Heart right ventricle (tissue), 16 donors: ENCODE measurements around the gene HELB. TPM values are rescaled to one million over a fixed set of nuclear protein-coding genes. Genes with fewer than 3 reads are reported as not detected.

Source experiments
- ATAC-seq, 8 donors: fragments of 200-7000 bp; cut with Tn5 transposase; one replicate each; pipeline ENCODE4 v1.9.1; 2020; ENCODE audit warnings: mild to moderate bottlenecking in 8 of 8, moderate library complexity in 8 of 8, moderate number of reproducible peaks in 1 of 8
- DNase-seq, 2 donors: peaks; one replicate each; pipeline ENCODE4 v3.0.0-alpha.2; 2020
- H3K27ac ChIP-seq, 10 donors: fragments of 200-600 bp; sonication (generic) in 2 of 10; one replicate each; pipeline versions ENCODE4 v1.5.0 to v1.8.0; 2020 to 2022; ENCODE audit warnings: mild to moderate bottlenecking in 3 of 10
- H3K27me3 ChIP-seq, 7 donors: fragments of 200-600 bp; one replicate each; pipeline ENCODE4 v1.8.0; 2021 to 2022; ENCODE audit warnings: mild to moderate bottlenecking in 2 of 7
- H3K36me3 ChIP-seq, 9 donors: fragments of 200-600 bp; sonication (generic) in 1 of 9; one replicate each; pipeline versions ENCODE4 v1.5.0 to v1.8.0; 2020 to 2022; ENCODE audit warnings: mild to moderate bottlenecking in 2 of 9
- H3K4me1 ChIP-seq, 9 donors: fragments of 200-600 bp; sonication (generic) in 1 of 9; one replicate each; pipeline versions ENCODE4 v1.5.0 to v1.8.0; 2020 to 2022; ENCODE audit warnings: mild to moderate bottlenecking in 4 of 9
- H3K4me3 ChIP-seq, 10 donors: fragments of 200-600 bp; sonication (generic) in 2 of 10; one replicate each; pipeline versions ENCODE4 v1.5.0 to v1.8.0; 2020 to 2022; ENCODE audit warnings: mild to moderate bottlenecking in 7 of 10, moderate library complexity in 2 of 10
- H3K9me3 ChIP-seq, 11 donors: fragments of 200-600 bp in 10 of 11; sonication (generic) in 2 of 11; one replicate each; pipeline versions ENCODE4 v1.5.0 to v1.8.0; 2013 to 2022; ENCODE audit warnings: mild to moderate bottlenecking in 2 of 11, control low read depth in 1 of 11, moderate library complexity in 1 of 11
- WGBS, 2 donors: extraction: QIAGEN DNeasy Blood & Tissue Kit; methylation state at CpG; one replicate each; pipeline ENCODE4 v1.1.7; 2013; ENCODE audit warnings: inconsistent platforms in 1 of 2; 5-methylcytosine and 5-hydroxymethylcytosine counted together
- intact Hi-C, 10 donors: fragments of 100-400 bp; cut with DNase I; formaldehyde crosslinking; loops; one replicate each; pipeline versions ENCODE4 v1.11.1 to v1.14.2; 2022
- polyA plus RNA-seq, 2 donors: library from polyadenylated mRNA; stranded (reverse); fragments of 200-250 nt; gene quantifications; one replicate each; pipeline ENCODE4 v1.2.3, GENCODE V29; 2013
- total RNA-seq, 10 donors: library from RNA; stranded (reverse); fragmentation: NEBNext Ultra II Directional in 3 of 10; extraction: Animal tissue kit (Norgen Biotek cat#: 25700) in 3 of 10; gene quantifications; one replicate each; pipeline versions ENCODE4 v1.2.1 to v1.2.4, GENCODE V29; 2021 to 2023
- TF ChIP-seq, protein P1 (sequence below), 9 donors: fragments of 200-600 bp; sonication (generic) in 2 of 9; IDR thresholded peaks; one replicate each; pipeline versions ENCODE4 v1.5.0 to v1.8.0; 2021 to 2022; ENCODE audit warnings: antibody characterized with exemption in 9 of 9, mild to moderate bottlenecking in 5 of 9, moderate library complexity in 1 of 9
- donor health status: Arrhythmogenic right ventricular cardiomyopathy.
- donor health status: ischemic (EF 13 %, LVEDD 7.1; RV severe dilation, severe dysfunction).
- donor health status: healthy with polysubstance abuse.
- donor health status: DM: no; HTN: yes; CAD: no.
- donor health status: DM: no; HTN: no; CAD: no.
- donor health status: ischemic (EF 25% LVEDD 6.9; RV normal size, moderate dysfunction).
- donor health status: ischemic (EF 25% LVEDD 5.7; RV mildly dilated, moderate dysfunction).
- donor health status: healthy.
- donor health status: DM: yes; HTN: yes; CAD: no.
- donor health status: Ischemic cardiomyopathy.
- donor health status: ischemic (EF 35%, LVEDD 5.7; RV mildly dilated, moderate dysfunction).
- donor health status: nonischemic (EF 11% LVEDD 7.7; RV severe dilation, severe dysfunction).
- donor health status: DM: yes; HTN: yes; CAD: no.
- donor health status: PGD.
- donor health status: ischemic (EF 29% LVEDD 5.4; RV normal size, mild dysfunction).
- donor health status: nonischemic (EF 23%, LVEDD 6.1; RV moderate dilation, normal function).

Gene HELB
- total and polyA plus RNA-seq, 12 donors, result 0.16 to 3.6 (median 0.82) TPM

DNA sequence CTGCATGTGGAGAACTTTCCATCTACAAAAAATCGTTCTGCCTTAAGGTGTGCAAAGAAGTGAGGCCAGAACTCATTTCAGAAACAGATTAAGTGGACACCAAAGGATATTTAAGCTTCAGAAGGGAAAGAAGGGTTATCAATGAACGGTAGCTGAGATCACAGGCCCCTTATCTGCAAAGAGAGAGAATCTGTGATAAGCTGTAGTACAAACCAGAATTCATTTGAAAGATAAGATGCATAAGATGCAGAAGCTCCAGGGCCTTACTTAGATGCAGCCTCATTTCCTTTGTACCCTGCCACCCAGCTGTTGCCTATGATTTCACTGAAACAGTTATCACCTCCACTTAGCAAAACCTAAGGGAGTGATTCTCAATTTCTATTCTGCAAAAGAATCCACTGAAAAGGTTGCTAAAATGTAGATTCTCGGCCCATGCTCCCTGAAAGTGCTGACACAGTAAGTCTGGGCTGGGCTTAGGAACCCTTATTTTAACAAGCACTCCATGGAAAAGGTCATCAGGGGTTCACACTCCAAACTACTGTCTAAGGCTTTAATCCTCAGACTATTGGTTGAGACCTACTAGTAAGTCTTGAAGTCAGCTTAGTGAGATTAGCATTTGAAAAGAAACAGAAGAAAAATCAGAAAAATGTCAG is 64.8 kb downstream of the HELB start:
- 55 to 57% methylated on average over 3 of the region's 3 CpGs for WGBS, 2 donors
- no peaks in the 10 kb centered on the region for H3K9me3 ChIP-seq
- no peaks in the 10 kb centered on the region for H3K27me3 ChIP-seq
- no peak overlapping the region for H3K27ac ChIP-seq
- no peak overlapping the region for H3K4me3 ChIP-seq
- H3K36me3 ChIP-seq, result no peaks in the 10 kb centered on the region
- TF ChIP-seq, protein P1, sequence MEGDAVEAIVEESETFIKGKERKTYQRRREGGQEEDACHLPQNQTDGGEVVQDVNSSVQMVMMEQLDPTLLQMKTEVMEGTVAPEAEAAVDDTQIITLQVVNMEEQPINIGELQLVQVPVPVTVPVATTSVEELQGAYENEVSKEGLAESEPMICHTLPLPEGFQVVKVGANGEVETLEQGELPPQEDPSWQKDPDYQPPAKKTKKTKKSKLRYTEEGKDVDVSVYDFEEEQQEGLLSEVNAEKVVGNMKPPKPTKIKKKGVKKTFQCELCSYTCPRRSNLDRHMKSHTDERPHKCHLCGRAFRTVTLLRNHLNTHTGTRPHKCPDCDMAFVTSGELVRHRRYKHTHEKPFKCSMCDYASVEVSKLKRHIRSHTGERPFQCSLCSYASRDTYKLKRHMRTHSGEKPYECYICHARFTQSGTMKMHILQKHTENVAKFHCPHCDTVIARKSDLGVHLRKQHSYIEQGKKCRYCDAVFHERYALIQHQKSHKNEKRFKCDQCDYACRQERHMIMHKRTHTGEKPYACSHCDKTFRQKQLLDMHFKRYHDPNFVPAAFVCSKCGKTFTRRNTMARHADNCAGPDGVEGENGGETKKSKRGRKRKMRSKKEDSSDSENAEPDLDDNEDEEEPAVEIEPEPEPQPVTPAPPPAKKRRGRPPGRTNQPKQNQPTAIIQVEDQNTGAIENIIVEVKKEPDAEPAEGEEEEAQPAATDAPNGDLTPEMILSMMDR (IDR thresholded peaks at IDR 0.05), result no peak
- ATAC-seq (no peak), DNase-seq (no peak)
- intact Hi-C loops, result no loop called here
- H3K4me1 ChIP-seq, result no peaks in the 10 kb centered on the region

DNA sequence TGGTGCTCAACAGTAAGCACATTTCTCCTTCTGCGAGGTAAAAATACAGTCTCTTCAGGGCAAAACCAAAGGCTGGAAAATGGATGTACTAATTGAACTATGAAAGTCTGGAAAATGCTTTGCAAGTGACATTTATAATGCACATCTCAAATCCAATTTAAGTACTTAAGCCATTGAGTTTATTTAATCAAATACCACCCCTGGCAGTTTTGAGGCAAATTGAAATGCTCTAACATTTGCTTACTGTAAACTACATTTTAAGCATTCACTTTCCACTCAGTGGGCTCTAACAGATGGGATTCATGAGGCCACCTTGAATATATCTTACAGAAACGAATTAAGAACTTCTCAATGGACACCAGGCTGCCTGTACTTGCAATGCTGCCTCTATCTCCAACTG is 69.7 kb downstream of the HELB start:
- no peaks in the 10 kb centered on the region for H3K9me3 ChIP-seq
- ATAC-seq (no peak), DNase-seq (no peak)
- H3K4me3 ChIP-seq, result no peak overlapping the region
- no peak overlapping the region for H3K27ac ChIP-seq
- WGBS, 2 donors, result 76 to 79% methylated on average over 2 of the region's 2 CpGs
- TF ChIP-seq, protein P1 (IDR thresholded peaks at IDR 0.05), result no peak
- intact Hi-C loops, result no loop called here
- H3K36me3 ChIP-seq, result no peaks in the 10 kb centered on the region
- H3K27me3 ChIP-seq, result no peaks in the 10 kb centered on the region
- H3K4me1 ChIP-seq, result no peaks in the 10 kb centered on the region

DNA sequence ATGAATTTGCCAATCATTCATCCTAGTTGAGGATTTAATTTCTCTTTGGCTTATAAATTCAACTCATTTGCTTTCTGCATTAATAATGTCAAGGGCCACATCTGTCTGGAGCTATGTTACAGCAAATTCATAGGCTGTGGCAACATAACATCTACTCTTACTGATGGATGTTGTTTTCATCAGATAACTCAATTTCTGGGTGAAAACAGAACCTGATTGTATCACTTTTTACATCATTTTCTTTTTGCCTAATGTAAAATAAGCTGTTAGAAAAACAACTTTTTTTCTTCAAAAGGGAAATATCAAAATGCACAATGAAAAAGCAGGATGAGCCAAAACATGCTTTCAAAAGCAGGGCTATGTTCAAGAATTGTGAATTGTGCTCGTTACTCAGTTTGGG is 73.3 kb downstream of the HELB start:
- WGBS, 2 donors, result 84 to 92% methylated on average over 1 of the region's 1 CpG
- H3K27me3 ChIP-seq, result no peaks in the 10 kb centered on the region
- peaks cover 0 to 6% (median 0%) of the 10 kb centered on the region in 9 donors for H3K4me1 ChIP-seq
- H3K27ac ChIP-seq, result no peak overlapping the region
- no peak for ATAC-seq
- TF ChIP-seq, protein P1 (IDR thresholded peaks at IDR 0.05), result no peak
- H3K4me3 ChIP-seq, result no peak overlapping the region
- H3K9me3 ChIP-seq, result no peaks in the 10 kb centered on the region
- intact Hi-C loops, result no loop called here
- no peak for DNase-seq
- H3K36me3 ChIP-seq, result no peaks in the 10 kb centered on the region

DNA sequence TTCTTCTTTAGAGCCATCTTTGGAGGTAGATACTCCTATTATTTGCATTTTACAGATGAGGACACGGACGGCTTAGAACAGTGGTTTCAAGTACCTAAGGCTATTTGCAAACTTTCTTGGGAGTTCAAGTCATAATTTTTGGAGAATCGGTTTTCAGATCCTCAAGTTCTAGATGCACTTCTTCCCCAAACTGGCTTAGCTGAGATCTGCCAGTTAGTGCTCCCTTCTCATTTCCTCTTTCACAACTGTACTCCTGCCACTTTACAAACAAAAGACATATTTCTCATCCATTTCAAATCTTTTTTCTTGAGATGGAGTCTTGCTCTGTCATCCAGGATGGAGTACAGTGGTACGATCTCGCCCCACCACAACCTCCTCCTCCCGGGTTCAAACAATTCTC is 77.3 kb downstream of the HELB start:
- H3K4me3 ChIP-seq, result no peak overlapping the region
- WGBS, 2 donors, result 88 to 94% methylated on average over 6 of the region's 6 CpGs
- H3K9me3 ChIP-seq, result no peaks in the 10 kb centered on the region
- TF ChIP-seq, protein P1 (IDR thresholded peaks at IDR 0.05), result no peak
- H3K36me3 ChIP-seq, result no peaks in the 10 kb centered on the region
- no peak overlapping the region for H3K27ac ChIP-seq
- intact Hi-C loops, result no loop called here
- H3K4me1 ChIP-seq, result peaks cover 0 to 10% (median 0%) of the 10 kb centered on the region in 9 donors
- no peaks in the 10 kb centered on the region for H3K27me3 ChIP-seq
- ATAC-seq, result no peak
- DNase-seq, result no peak
